Stimulated activated CD8-positive, alpha-beta memory T cell treated with anti-CD3 and anti-CD28 coated beads, Interleukin-7, amount 100 ng/mL, for 24 hours (primary cell): ENCODE data around the gene CLSTN3.

Experiments used
- DNase-seq: peaks from one replicate; pipeline ENCODE4 v3.0.0-alpha.2; 2020; ENCODE audit warnings: low read depth

Gene CLSTN3

GRCh38 chr12:7129872-7130691, at the start of gene CLSTN3:
CLSTN3 (plus strand) TSS chr12:7130371; CDS start chr12:7130649, 278 bp downstream.
- peak; percentile 55 for DNase-seq

DNA sequence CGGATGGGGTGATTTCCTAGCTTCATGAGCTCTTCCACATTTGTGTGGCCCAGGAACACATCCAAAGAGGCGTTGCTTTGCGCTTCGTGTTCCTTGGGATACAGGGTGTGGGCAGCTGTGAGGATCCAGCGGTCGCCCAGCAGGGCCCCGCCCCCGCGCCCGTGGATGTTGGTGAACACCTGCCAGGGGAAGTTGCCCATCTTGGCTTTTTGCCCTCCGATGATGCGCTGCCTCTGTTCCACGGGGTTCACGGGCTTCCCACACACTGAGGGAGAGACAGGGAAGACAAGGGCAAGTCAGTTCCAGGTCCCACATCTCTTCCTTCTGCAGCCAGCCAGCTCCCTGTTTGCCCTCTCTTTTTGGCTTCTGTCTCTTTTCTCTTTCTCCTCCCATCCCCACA, 49.1 kb upstream of the CLSTN3 start:
- DNase-seq = no peak

- no peak for DNase-seq
These were observed 47.0 kb upstream of the CLSTN3 start for GRCh38 chr12:7083125-7083524.

DNA sequence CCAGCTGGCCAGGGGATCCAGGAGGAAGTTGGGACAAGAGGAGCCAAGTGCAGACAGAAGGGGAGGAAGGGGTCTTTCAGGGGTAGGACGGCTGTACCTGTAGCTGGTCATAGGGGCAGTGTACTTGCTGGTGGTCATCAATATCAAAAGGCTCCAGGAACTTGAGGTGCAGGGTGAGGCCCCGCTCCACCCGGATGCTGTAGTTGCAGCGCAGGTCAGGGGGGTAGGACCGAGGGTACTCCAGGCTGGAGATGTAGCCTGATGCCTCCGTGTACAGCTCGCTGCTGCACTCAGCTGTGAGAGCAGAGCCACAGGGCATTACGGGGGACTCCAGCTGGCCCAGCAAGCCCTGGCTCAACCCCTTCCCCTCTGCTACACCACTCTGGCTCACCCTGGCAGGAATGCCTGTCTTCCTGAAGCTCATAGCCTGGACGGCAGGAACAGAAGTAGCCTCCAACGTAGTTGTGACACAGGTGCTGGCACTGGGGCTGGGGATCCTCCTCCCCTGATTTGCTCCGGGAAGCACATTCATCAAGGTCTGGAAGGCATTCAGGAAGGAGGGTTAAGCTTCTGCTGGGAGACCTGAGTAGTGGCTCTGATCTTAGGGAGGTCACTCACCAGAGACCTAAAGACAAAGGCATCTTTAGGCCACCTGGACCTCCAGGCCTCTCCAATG, 40.8 kb upstream of the CLSTN3 start:
- no peak for DNase-seq

- DNase-seq = no peak
These were observed 39.8 kb upstream of the CLSTN3 start for GRCh38 chr12:7090222-7090998.

- DNase-seq = no peak
These were observed 39.0 kb upstream of the CLSTN3 start for GRCh38 chr12:7091171-7091570.

DNA sequence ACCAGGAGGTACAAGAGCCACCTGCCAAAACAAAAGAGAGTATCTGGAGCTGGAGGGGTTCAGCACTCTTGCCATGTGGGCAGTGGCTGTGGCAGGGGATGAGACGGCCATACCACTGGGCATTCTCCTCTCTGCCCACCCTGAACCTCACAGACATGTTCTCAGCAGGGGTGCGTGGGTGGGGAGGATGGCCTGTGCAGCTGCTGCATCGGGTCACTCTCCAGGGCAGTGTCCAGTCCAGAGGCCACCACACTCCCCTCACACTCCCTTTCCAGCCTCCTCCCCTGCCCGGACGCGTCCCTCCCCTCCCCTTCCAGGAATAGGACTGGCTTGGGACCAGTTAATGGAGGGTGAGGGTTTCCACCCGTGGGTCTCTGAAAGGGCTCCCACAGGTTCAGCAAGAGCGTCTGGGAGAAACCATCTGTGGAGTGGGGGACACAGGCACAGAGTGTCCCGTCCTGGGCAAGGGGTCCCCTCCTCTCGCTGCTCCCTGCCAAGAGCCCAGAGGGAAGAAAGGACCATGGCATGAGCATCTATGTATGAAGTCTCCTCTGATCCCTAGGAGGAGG, 38.4 kb upstream of the CLSTN3 start:
- no peak for DNase-seq

DNA sequence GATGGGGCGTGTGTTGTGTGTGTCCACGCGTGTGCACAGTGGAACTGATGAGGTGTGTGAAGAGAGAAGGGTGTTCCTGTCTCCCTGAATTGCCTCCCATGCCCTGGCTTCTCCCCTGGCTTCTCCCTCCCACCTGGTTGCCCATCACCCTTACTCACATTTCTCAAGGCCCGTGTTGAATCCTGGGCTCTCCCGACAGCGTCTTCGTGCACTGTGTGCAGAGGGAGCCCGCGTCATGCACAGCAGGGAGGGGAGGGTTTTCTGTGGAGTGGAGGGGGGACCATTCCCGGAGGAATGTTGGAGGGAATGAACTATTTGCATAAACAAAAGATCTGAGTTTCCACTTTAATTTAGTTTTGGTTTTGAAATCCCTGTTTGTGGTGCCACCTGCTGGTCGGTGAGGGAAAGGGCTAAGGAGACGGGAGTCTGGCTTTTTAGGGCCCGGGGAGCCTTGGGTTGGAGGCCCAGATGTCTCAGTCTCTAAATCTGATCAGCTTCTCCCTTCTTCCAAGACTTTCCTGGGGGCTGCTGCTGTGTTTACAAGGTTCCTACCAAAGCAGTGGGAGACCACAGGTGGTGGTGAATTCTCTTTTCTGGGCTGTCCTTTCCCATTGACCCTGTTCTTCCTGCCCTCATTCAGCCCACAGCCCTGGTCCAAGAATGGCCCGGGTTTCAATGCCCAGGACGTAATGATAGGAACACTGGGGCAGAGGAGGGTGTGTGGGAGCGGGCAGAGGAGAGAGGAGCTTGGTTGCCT, 37.8 kb upstream of the CLSTN3 start, which contains the start of gene C1R:
Gene C1R (minus strand): TSS at position 217 of the 757 bp plus-strand sequence. CDS start 57 bp downstream, at position 160.
- peak; percentile 51 for DNase-seq

- DNase-seq = no peak
These were observed 37.1 kb upstream of the CLSTN3 start for GRCh38 chr12:7092986-7093460.

- DNase-seq = no peak
These were observed 36.7 kb upstream of the CLSTN3 start for GRCh38 chr12:7093486-7093885.

DNA sequence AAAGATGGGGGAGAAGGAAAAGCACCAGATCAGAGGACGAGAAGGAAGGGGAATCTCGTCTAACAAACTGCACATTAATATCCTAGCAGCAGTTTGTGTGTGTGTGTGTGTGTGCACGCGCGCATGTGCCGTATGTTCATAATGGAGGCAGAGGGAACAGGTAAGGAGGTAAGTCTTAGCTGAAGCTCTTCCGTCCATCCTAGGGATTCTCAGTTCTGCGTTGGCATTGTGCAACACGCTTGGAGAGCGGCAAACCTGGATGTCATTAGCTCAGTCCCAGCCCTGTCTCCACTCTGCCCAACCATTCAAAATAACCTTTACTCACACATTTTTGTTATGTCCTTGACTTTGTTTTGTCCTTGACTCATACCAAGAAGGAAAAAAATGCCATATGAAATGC, 36.3 kb upstream of the CLSTN3 start:
- no peak for DNase-seq

- DNase-seq = no peak
These were observed 33.9 kb upstream of the CLSTN3 start for GRCh38 chr12:7096006-7096932.

- no peak for DNase-seq
These were observed 33.2 kb upstream of the CLSTN3 start for GRCh38 chr12:7096979-7097378.

DNA sequence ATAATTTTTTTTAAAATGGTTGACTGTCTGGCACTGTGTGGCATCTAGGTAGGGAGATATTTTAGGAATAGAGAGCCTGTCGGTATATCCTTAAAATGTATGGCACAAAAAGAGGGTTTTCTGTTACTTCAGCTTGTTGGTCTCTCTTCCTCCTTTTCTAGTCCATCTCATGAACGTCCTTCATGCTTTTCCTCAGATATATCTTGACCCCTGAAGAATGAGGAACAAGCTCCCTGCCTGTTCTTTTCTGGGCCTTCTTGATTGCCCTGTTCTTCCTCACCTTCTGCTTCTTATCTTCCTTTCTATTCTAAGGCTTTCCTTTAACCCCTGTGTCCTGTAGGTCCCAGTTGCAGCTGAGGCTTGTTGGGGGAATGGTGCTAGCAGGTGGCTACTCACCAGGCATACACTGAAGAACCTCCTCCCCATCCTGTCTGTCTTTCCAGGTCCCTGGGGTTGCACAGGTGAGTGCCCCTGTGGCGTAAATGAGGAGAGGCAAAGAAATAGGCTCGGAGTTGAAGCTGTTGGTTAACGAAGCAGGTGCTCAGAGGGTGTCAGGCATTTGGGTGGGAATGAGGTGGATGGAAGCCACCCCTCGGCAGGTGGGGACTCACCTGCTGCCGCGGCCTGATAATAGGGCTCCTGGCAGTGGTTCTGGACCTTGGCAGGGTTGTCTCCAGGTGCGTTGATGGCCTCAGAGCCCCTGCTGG, 30.7 kb upstream of the CLSTN3 start:
- no peak for DNase-seq

DNA sequence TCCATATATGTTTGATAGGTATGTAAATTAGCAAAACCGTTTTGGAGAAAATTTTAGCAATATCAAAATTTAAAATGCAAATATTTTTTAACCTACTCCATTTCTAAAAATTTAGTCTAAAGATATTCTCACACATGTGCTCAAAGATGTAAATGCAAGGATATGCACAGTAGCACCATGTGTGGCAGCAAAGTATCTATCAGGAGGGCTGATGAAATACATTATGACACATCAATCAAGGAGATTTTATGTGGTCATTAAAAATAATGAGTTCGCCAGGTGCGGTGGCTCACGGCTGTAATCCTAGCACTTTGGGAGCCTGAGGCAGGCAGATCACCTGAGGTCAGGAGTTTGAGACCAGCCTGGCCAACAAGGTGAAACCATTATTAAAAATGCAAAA, 29.9 kb upstream of the CLSTN3 start:
- DNase-seq = no peak

DNA sequence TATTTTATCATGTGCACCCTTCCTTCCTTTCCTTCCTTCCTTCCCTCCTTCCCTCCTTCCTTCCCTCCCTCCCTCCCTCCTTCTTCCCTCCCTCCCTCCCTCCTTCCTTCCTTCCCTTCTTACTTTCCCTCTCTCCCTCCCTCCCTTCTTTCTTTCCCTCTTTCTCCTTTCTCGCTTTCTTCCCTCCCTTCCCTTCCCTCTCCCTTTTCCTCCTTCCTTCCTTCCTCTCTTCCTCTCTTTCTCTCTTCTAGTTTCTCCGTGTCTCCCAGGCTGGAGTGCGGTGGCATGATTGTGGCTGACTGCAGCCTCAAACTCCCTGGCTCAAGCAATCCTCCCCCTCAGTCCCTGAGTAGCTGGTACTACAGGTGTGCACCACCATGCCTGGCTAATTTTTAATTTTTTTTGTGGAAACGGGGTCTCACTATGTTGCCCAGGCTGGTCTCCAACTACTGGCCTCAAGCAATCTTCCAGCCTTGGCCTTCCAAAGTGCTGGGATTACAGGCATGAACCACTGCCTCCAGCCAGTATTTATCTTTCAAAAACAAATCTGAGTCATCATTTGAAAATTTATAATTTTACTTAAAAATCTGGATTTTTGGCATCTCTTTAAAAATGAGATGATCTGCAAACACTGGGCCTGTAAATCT, 29.0 kb upstream of the CLSTN3 start:
- no peak for DNase-seq

GRCh38 chr12:7101694-7102131, 28.5 kb upstream of the CLSTN3 start:
- DNase-seq = no peak

DNA sequence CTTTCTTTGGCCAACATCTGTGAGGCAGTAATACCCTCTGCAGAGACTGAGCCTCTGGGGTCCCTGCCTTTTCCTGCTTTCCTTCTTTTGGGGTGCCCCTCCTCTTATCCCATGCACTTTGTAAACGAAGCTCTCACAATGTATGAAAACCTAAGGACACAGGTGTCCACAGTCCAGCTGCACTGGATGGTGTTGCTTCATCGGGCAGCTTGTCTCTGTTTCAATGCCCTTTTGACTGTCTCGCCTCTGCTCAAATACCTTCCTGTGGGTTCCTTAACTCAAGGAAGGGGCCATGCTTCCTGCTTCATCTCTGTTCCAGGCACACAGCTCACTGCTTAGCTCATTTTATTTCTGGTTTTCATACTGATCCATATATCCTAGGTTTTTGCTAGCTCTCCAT, 27.6 kb upstream of the CLSTN3 start:
- no peak for DNase-seq
